GM19238 (cell line): ENCODE results near the gene THAP10.
"Not testable (repeated sequence)": the region's sequence is repeated elsewhere in the genome, so short reads cannot be mapped to it uniquely, and the experiment has no call there.

ENCODE experiments used
- DNase-seq: peaks from one replicate; pipeline ENCODE4 v3.0.0; 2011; ENCODE audit warnings: low spot score; ENCODE audit not compliant: insufficient read length

The THAP10 gene

DNA sequence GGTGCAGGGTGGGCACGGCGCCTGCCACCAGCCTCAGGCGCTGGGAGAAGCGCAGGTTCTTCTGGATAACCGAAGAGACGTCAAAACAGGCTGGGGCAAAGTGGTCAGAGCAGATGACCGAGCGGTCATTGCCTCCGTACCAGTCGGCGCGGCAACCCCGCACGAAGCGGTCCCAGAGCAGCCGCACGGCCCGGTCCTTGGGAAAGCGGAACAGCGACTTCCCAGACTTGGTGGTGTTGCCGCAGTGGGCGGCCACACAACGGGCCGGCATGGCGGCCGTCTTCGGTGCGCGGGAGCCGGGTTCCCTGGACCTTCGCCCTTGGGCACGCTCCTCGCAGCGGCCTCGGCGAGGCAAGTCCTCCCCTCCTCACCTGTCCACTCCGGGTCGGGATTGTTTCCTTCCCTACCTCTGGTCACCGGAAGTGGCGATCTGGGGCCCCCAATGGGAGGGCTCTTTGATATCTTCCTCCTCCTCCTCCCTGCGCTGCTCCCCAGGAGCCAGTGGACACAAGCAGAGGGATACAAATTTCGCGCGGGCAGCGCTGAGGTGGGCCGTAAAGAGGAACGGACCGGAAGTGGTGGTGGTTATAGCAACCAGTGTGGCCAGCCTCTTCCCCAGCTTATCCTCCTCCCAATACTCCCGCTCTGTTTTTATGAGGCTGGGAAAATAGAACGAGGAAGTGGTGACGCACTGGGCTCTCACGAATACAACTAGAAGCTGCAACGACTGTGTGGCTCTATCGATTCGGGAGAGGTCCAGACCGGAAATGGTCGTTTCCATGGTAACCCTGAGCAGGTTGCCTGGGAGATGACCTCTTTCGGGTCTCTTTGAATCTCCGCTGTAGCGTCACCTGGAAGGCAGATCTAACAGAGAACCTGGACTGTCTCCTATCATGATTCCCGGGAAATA, at the start of gene THAP10, which contains the start of gene LRRC49:
THAP10 (minus strand) TSS at position 432 of the 910 bp plus-strand sequence; CDS start at position 271, 161 bp downstream.
LRRC49 (plus strand) TSS at position 825 of the 910 bp plus-strand sequence; CDS start at position 894, 69 bp downstream.
- peak; percentile 30 for DNase-seq

DNA sequence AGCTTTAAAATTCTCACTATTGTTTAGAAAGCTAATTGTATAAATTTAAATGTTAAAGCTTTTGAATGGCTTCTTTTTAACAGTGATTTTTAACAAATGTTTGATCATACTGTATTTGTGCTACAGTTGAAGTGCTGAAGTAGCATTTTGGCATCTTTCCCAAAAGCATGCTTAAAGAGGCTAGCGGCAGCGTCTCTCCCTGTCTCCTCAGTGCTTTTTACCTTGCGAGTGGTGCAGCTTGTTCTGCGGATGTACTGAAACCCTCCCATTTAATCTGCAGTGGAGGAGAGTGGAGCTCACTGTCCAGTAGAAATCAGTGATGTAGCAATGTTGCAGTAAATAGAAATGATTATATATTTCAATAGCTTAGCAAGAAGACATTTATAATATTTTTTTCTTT, 44.1 kb upstream of the THAP10 start:
- no peak for DNase-seq

- no peak for DNase-seq
Measured at GRCh38 chr15:70935631-70936030, 43.4 kb upstream of the THAP10 start.

DNA sequence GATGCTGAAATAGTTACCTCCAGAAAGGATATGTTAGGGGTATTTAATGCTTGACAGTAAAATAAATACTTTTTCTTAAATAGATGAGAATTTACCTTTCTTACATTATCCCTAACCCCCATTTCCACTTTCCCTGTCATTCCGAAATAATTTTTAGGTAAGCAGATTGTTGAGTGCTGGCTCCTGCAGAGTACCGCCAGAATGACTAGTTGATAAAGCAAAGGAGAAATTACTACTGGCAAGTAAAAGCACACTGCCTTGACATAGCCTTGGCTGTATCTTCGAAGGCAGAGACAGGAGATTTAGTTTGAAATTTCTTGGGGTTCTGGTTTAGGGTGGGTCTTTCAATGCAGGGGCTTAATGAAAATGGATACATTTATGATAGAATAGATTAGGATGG, 41.2 kb upstream of the THAP10 start:
- DNase-seq = no peak

- no peak for DNase-seq
Measured at GRCh38 chr15:70932397-70932796, 40.2 kb upstream of the THAP10 start.

DNA sequence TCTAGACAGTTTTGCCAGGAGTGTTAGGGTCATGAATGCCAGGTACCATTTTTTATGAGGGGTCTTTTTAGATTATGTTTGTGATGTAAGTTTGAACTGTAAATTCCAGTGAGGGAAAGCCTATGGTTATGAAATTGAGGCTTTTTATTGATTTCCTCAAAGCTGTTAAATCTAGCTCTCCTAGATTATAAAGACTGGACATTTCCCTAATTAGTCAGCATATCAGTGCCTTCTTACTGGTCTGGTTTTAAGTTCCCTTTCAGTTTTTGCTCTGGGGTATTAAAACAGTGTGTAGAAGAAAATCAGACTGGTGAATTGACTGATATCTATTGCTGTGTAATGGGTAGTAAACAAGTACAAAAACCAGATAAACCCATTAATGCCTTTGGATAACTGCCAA, 39.6 kb upstream of the THAP10 start:
- DNase-seq = no peak

- DNase-seq = not testable (repeated sequence)
Measured at GRCh38 chr15:70926914-70927313, 34.7 kb upstream of the THAP10 start.

- DNase-seq = no peak
Measured at GRCh38 chr15:70923311-70924080, 31.3 kb upstream of the THAP10 start.

DNA sequence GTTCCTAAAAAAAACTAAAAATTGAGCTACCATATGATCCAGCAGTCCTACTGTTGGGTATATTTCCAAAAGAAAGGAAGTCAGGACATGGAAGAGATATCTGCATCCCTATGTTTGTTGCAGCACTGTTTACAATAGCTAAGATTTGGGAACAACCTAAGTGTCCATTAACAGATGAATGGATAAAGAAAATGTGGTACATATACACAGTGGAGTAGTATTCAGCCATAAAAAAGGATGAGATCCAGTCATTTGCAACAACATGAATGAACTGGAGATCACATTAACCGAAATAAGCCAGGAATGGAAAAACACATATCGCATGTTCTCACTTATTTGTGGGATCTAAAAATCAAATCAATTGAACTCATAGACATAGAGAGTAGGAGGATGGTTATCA, 29.9 kb upstream of the THAP10 start:
- DNase-seq = no peak

DNA sequence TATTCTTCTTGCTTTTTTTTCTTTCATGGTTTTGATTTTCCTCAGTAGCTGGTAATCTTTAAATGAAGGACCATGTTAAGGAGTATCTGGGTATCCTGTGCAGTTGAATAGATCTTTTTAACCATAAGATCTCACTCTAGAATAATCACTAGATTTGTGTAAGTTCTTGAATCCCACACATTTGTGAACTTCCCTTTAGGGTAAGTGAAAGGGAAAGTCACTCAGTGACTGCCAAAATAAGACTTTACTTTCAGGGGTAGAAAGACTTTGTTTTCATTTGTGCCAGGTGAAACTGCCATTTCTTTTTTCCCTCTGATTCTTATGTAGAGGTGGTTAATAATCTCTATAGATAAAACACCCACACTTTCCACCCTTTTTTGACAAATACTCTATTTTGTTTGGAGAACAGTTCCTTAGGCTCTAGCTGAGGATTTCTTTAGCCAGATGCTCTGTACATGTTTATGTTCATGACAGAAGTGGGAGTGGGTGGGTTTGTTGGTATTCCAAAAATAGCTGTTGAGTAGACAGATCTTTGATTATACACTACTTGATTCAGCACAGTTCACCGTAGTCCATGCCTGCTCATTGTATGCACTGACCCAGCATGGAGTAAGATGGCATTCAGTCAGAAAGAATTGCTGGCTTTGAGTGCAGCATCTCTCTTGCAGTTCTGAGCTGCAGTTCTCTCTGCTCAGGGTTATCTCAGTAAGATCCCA, 28.9 kb upstream of the THAP10 start:
- DNase-seq = no peak

DNA sequence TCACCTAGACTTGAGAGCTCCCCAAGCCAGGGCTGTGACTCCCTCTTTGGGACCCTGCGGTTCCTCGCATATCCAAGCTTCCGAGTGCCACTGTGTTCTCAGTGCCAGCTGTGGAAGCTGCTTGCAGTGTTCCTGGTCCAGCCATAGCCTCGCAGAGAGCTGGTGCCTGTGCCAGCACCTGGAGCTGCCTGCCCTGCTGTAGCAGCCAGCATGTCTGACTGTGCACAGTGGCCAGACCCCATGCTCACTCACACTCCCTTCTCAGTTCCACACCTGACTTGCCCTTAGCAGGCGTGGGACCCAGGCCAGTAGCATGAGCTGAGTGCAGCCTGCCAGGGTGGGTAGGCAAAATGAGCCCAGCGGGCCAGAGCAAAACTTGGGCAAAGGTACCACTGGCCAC, 25.7 kb upstream of the THAP10 start:
- DNase-seq = no peak

GRCh38 chr15:70916531-70916930, 24.3 kb upstream of the THAP10 start:
- DNase-seq = no peak

GRCh38 chr15:70912187-70912586, 20.0 kb upstream of the THAP10 start:
- DNase-seq = no peak

DNA sequence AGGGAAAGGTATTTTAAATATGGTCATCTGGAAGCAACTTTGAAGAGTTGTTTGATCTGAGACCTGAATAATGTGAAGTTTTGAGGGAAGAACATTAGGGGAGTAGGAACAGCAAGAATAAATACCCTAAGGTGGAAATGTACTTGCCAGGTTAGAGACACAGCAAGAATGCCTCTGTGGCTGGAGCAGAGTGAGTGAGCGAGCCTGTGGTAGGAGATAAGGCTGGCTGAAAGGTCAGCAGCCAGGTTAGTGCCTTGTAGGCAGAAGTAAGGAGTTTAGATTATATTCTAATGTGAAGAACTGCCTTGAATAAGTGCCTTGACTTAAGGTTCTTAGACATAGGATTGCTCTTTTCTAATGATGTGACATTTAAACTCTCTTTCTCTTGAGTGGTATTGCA, 18.7 kb upstream of the THAP10 start:
- DNase-seq = no peak

DNA sequence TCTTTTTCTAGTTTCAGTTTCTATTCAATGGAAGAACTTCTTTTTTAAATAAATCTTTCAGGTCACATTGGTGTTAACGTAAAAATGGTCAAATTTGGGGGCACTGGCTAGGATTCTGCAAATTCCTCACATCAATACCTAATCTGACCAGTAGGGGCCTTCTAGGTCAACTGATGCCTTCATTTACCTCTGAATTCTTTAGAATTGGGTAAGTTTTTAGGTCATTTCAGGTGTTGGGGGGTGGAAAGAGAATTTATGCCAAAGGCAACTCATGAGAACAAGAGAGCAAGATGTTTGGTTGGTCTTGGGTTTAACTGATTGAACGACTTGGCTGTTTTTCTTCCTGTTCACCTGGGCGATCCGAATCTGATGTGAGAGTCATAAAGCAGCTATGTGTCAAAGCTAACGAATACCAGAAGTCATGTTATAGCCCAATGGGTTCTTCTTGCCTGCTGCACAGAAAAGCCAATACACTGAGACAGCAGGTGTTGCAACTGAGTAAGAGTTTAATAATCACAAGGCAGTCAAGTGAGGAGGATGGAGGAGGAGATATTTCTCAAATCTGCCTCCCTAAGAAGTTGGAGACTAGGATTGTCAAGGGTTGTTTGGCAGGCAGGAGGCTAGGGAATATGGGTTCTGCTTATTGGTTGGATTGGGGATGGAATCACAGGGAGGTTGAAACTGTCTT, 15.7 kb upstream of the THAP10 start:
- no peak for DNase-seq

GRCh38 chr15:70906842-70907241, 14.6 kb upstream of the THAP10 start:
- no peak for DNase-seq

- no peak for DNase-seq
Measured at GRCh38 chr15:70902107-70902506, 9.9 kb upstream of the THAP10 start.

DNA sequence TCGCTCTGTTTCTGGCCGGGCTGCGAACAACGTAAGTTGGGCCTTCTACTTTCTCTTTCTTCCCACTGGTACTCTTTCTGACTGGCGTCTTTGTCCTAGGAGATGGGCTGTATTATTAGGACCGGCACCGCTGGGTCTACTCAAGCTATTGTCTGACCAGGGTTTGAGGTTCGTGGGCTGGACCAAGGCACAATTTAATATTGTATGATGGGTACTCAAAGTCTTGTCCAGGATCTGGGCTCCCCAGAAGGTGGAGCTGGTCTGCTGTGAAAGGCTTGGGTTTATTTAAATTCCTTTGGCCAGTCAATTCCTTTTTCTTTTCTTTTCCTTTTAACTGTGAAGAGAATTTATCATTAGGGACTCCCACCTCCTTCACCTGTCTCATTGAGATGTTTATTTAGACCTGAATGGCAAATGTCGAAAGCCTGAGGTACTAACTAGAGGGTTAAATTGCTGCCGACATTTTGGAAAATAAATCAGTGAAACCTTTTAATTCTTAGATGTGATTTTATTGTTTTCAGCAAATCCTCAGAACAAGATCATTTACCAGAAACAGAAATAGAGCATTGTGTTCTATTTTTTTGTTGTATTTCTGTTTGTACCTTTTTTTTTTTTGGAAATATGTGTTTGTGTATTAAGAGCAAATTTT, 803 bp upstream of the THAP10 start:
- DNase-seq = no peak

GRCh38 chr15:70882361-70882760, 9.9 kb downstream of the THAP10 start:
- no peak for DNase-seq

DNA sequence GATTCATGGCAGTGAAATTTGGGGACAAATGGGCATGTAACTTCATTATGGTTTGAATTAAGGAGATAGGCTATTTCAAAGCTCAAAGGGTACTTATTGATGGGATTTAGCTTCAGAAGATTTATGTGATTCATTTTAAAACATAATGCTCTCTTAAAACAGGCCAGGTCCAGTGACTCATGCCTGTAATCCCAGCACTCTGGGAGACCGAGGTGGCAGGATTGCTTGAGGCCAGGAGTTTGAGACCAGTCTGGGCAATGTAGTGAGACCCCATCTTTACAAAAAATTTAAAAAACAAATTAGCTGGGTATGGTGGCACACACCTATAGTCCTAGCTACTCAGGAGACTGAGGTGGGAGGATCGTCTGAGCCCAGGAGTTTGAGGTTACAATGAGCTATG, 11.5 kb downstream of the THAP10 start:
- DNase-seq = no peak

- DNase-seq = no peak
Measured at GRCh38 chr15:70879401-70879800, 12.8 kb downstream of the THAP10 start.
